Keratinocyte (primary cell): ENCODE data around the gene FILIP1. TPM values are rescaled to one million over a fixed set of nuclear protein-coding genes. Genes with fewer than 3 reads are reported as not detected.

Experiments
- DNase-seq: peaks from one replicate; pipeline ENCODE4 v3.0.0-alpha.2; 2011; ENCODE audit warnings: low read depth, missing footprints, low spot score
- FAIRE-seq: peaks from 2 replicates; lab custom pipeline; 2011; peaks lifted over from hg19 to GRCh38; lab: Jason Lieb, UNC
- H2AFZ ChIP-seq: 2 replicates; pipeline ENCODE4 v1.6.0; 2012; ENCODE audit warnings: low read length, control low read depth, inconsistent platforms; ENCODE audit not compliant: control insufficient read depth
- H3K27ac ChIP-seq: 2 replicates; pipeline ENCODE4 v1.5.1; 2011; ENCODE audit warnings: low read length; ENCODE audit not compliant: control insufficient read depth, insufficient read depth
- H3K27me3 ChIP-seq: 3 replicates; pipeline ENCODE4 v1.6.0; 2011; ENCODE audit warnings: low read length; ENCODE audit not compliant: control insufficient read depth, insufficient read depth; ENCODE audit errors: extremely low read depth
- H3K36me3 ChIP-seq, 2 experiments: 2 replicates in 1 of 2; 3 replicates in 1 of 2; pipeline ENCODE4 v1.5.1; 2011; ENCODE audit warnings: low read length in 2 of 2, mild to moderate bottlenecking in 1 of 2; ENCODE audit not compliant: control insufficient read depth in 2 of 2, insufficient read depth in 2 of 2; ENCODE audit errors: extremely low read depth in 1 of 2
- H3K4me1 ChIP-seq: 3 replicates; pipeline ENCODE4 v1.5.1; 2011; ENCODE audit warnings: low read length; ENCODE audit not compliant: control insufficient read depth, insufficient read depth; ENCODE audit errors: extremely low read depth
- H3K4me2 ChIP-seq: 3 replicates; pipeline ENCODE4 v1.6.0; 2011; ENCODE audit warnings: low read depth, low read length; ENCODE audit not compliant: control insufficient read depth, insufficient read depth; ENCODE audit errors: extremely low read depth
- H3K4me3 ChIP-seq, 3 experiments: fragments of 200-600 bp in 1 of 3; sonication (generic) in 1 of 3; 2 replicates in 2 of 3; 3 replicates in 1 of 3; pipeline ENCODE4 v1.5.1; 2011 to 2016; ENCODE audit warnings: low read length in 3 of 3, mild to moderate bottlenecking in 3 of 3, control low read depth in 2 of 3, inconsistent platforms in 1 of 3, low read depth in 1 of 3, mixed read lengths in 1 of 3, mixed run types in 1 of 3, moderate library complexity in 1 of 3; ENCODE audit not compliant: control insufficient read depth in 2 of 3, insufficient read depth in 2 of 3; ENCODE audit errors: extremely low read depth in 1 of 3
- H3K79me2 ChIP-seq: 2 replicates; pipeline ENCODE4 v1.6.0; 2012; ENCODE audit warnings: low read length; ENCODE audit not compliant: control insufficient read depth, insufficient read depth
- H3K9ac ChIP-seq: 3 replicates; pipeline ENCODE4 v1.6.0; 2011; ENCODE audit warnings: low read length; ENCODE audit not compliant: control insufficient read depth, insufficient read depth; ENCODE audit errors: extremely low read depth
- H3K9me1 ChIP-seq: 3 replicates; pipeline ENCODE4 v1.6.0; 2011; ENCODE audit warnings: low read length; ENCODE audit not compliant: control insufficient read depth, insufficient read depth; ENCODE audit errors: extremely low read depth
- H3K9me3 ChIP-seq: 2 replicates; pipeline ENCODE4 v1.5.1; 2012; ENCODE audit warnings: low read depth, low read length; ENCODE audit not compliant: control insufficient read depth
- H4K20me1 ChIP-seq: 3 replicates; pipeline ENCODE4 v1.6.0; 2011; ENCODE audit warnings: low read length; ENCODE audit not compliant: control insufficient read depth, insufficient read depth; ENCODE audit errors: extremely low read depth
- CTCF ChIP-seq, 3 experiments: IDR thresholded peaks in 1 of 3; conservative IDR thresholded peaks in 1 of 3; optimal IDR thresholded peaks in 1 of 3; 2 replicates in 2 of 3; 3 replicates in 1 of 3; pipeline versions ENCODE3 to v1.5.1; 2011; ENCODE audit warnings: low read length in 3 of 3, mild to moderate bottlenecking in 3 of 3, moderate library complexity in 2 of 3, control low read depth in 1 of 3, inconsistent platforms in 1 of 3; ENCODE audit not compliant: insufficient read depth in 2 of 3; ENCODE audit errors: extremely low read depth in 1 of 3
- EZH2 ChIP-seq: IDR thresholded peaks from one replicate; pipeline ENCODE4 v1.6.1; 2012; ENCODE audit warnings: inconsistent platforms, mild to moderate bottlenecking, low read length, moderate library complexity
- dilution Hi-C: fragments of 300-500 bp; cut with MboI; formaldehyde crosslinking; loops from one replicate; pipeline ENCODE4 v1.7.0; 2020; ENCODE audit warnings: low sequenced_read_pairs; ENCODE audit not compliant: extremely low pct_ligation_motif_present
- polyA plus RNA-seq, 5 experiments: library from polyadenylated mRNA; depleted of rRNA in 3 of 5; stranded (reverse) in 3 of 5; stranded (forward) in 1 of 5; unstranded in 1 of 5; fragments of >200 nt; gene quantifications; 1 replicate in 1 of 5; 2 replicates in 3 of 5; 3 replicates in 1 of 5; pipeline versions ENCODE4 v1.2.1 to v1.2.3, GENCODE V29; 2011 to 2012; ENCODE audit warnings: missing spikeins in 2 of 5, low read depth in 1 of 5, low replicate concordance in 1 of 5

FILIP1 gene
- polyA plus RNA-seq, 1 donor (not counting 4 experiments of a cell fraction or from before 2014, with no cell fraction given), result 0.01 TPM

- TF ChIP-seq CTCF (optimal IDR thresholded peaks at IDR 0.05 in 1 of 3, IDR thresholded peaks at IDR 0.05 in 1 of 3, conservative IDR thresholded peaks at IDR 0.05 in 1 of 3; ENCODE audit: extremely low read depth in 1 of 3, insufficient read depth in 2 of 3, low read length in 3 of 3) (no peak), EZH2 (no peak)
- H3K9ac ChIP-seq, result no peak overlapping the region
- H3K36me3 ChIP-seq, result peaks cover 0 to 4% of the 10 kb centered on the region in 2 experiments
- no peak overlapping the region for H2AFZ ChIP-seq
- no peaks in the 10 kb centered on the region for H3K79me2 ChIP-seq
- H3K9me3 ChIP-seq, result no peaks in the 10 kb centered on the region
- H4K20me1 ChIP-seq, result no peaks in the 10 kb centered on the region
- dilution Hi-C loops, result no loop called here
- H3K4me2 ChIP-seq, result no peak overlapping the region
- H3K27me3 ChIP-seq, result no peaks in the 10 kb centered on the region
- H3K27ac ChIP-seq, result no peak overlapping the region
- DNase-seq (no peak), FAIRE-seq (no peak)
- H3K4me1 ChIP-seq, result no peaks in the 10 kb centered on the region
- no peak overlapping the region for H3K4me3 ChIP-seq
- no peaks in the 10 kb centered on the region for H3K9me1 ChIP-seq
Measured at GRCh38 chr6:75249837-75250236, 243.8 kb downstream of the FILIP1 start.

- FAIRE-seq (no peak), DNase-seq (no peak)
- H3K9me1 ChIP-seq, result no peaks in the 10 kb centered on the region
- H3K79me2 ChIP-seq, result peaks cover 22% of the 10 kb centered on the region
- no peak overlapping the region for H3K4me2 ChIP-seq
- H3K4me3 ChIP-seq, result no peak overlapping the region
- no peaks in the 10 kb centered on the region for H3K27me3 ChIP-seq
- H4K20me1 ChIP-seq, result no peaks in the 10 kb centered on the region
- H3K4me1 ChIP-seq, result peaks cover 5% of the 10 kb centered on the region
- TF ChIP-seq CTCF (optimal IDR thresholded peaks at IDR 0.05 in 1 of 3, IDR thresholded peaks at IDR 0.05 in 1 of 3, conservative IDR thresholded peaks at IDR 0.05 in 1 of 3; ENCODE audit: extremely low read depth in 1 of 3, insufficient read depth in 2 of 3, low read length in 3 of 3) (no peak), EZH2 (no peak)
- dilution Hi-C loops, result no loop called here
- H2AFZ ChIP-seq, result no peak overlapping the region
- H3K27ac ChIP-seq, result no peak overlapping the region
- H3K9me3 ChIP-seq, result no peaks in the 10 kb centered on the region
- H3K9ac ChIP-seq, result no peak overlapping the region
- H3K36me3 ChIP-seq, result peaks cover 0 to 2% of the 10 kb centered on the region in 2 experiments
Measured at GRCh38 chr6:75246386-75246785, 247.2 kb downstream of the FILIP1 start.
